Inferior parietal cortex (tissue), 1 donor: ENCODE data around the gene RXFP4.
"Not testable (repeated sequence)": the region's sequence is repeated elsewhere in the genome, so short reads cannot be mapped to it uniquely, and the experiment has no call there.

ENCODE experiments used
- DNase-seq: peaks from one replicate; pipeline ENCODE4 v3.0.0-alpha.2; 2016; ENCODE audit errors: extremely low spot score

RXFP4 gene

GRCh38 chr1:155930725-155931124 is 10.7 kb upstream of the RXFP4 start:
- not testable (repeated sequence) for DNase-seq

- no peak for DNase-seq
These were observed 10.0 kb upstream of the RXFP4 start for GRCh38 chr1:155931332-155932038.

- DNase-seq: no peak
These were observed 9.4 kb upstream of the RXFP4 start for GRCh38 chr1:155932081-155932480.

DNA sequence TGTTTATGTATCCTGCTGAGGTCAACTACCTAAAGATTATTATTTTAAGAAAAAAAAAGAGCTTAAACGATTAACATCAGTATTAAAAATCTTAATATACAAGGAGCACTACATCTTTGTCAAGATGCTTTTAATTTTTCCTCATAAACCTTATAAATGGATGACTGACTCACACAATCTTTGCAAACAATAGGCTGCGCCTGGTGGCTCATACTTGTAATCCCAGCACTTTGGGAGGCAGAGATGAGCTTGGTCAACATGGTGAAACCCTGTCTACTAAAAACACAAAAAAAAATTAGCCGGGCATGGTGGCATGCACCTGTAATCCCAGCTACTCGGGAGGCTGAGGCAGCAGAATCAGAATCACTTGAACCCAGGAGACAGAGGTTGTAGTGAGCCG is 9.0 kb upstream of the RXFP4 start:
- DNase-seq: no peak

GRCh38 chr1:155933591-155934096 is 7.8 kb upstream of the RXFP4 start:
- DNase-seq: no peak

- DNase-seq: peak; percentile 100
These were observed 7.1 kb upstream of the RXFP4 start, which contains the start of gene KHDC4 for GRCh38 chr1:155934097-155934935. TSS of gene KHDC4 (minus strand) at chr1:155934413. CDS start at chr1:155934373, 40 bp downstream.

DNA sequence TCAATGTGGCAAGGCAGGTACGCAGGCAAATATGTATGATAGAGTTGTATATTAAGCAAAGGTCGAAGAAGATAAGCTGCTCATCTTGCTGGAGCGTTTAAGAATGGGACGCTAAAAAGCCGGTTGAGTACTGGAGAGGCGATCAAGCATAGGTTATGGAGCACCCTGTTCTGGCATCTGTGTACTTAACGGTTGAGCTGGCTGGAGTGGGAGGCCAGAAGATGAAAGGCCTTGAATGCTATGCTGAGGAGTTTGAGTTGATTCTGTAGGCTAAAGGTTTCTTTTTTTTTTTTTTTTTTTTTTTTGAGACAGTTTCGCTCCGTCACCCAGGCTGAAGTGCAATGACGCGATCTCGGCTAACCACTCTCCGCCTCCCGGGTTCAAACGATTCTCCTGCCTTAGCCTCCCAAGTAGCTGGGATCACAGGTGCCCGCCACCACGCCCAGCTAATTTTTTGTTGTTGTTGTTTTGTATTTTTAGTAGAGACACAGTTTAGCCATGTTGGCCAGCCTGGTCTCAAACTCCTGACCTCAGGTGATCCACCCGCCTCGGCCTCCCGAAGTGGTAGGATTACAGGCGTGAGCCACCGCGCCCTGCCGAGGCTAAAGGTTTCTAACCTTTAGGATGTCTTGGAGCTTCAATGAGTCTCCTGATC is 6.4 kb upstream of the RXFP4 start:
- DNase-seq: no peak

DNA sequence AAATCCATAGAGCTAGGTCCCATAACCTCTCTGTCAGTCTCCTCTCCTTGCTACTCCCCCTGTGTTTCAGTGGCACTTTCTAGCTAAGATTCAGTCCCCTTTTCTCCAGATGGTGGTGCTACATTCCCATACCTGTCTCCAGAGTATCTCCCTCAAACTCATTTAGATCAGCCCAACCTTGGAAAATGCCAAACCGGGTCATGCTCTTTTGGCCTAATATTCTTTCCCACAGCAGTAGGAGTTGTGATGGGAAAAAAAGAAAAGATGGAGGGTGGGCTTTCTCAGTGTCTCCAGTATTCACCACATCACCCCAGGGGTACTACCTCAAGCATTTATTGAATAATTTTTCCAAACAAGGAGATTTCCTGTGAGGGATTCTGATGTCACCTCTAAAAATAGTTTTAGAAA is 3.2 kb upstream of the RXFP4 start:
- DNase-seq: peak; percentile 81

DNA sequence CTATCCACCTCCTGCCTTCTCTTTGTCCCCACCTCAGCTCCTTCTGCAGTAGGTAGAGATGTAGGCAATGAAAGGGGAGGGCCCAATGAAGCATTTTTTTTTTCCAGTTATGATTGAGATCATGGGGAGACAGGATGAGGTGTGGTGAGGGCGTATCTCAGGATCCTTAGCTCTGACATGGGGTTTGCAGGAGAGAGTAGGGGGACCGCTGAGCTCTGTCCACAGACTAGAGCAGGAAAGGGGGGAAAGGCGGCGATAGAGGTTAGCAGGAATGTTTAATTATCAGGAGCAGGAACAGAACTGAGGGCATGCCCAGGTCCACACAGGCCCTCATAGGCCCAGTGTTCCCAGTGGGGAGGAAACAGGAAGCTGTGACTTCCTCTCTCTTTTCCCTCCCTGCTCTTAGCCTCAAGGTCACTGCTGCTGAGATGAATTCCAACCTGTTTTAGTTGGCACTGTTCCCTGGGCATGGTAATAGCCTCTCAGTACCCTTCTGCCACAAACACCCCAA is 901 bp upstream of the RXFP4 start:
- DNase-seq: no peak

GRCh38 chr1:155941845-155942531 is 550 bp downstream of the RXFP4 start:
- no peak for DNase-seq

GRCh38 chr1:155942578-155943141 is 1.2 kb downstream of the RXFP4 start:
- no peak for DNase-seq

DNA sequence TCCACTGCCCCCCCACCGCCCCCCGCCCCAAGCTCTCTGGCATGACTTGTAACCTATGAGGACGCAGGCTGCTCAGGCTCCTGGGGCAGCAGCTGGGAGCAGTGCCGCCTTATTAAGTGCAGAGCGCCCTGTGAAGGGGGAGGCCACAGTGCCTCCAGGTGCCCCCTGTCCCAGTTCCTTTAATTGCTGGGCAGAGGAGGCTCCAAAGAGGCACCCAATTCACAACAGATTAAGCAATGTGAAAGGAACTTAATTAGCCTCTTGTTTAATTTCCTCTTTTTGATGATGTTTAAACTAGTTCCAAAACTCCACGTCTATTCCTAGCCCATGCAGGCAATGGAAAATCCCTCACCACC is 3.0 kb downstream of the RXFP4 start:
- DNase-seq: no peak

GRCh38 chr1:155946633-155947219 is 5.3 kb downstream of the RXFP4 start:
- DNase-seq: no peak

GRCh38 chr1:155947292-155947691 is 5.9 kb downstream of the RXFP4 start:
- DNase-seq: no peak

DNA sequence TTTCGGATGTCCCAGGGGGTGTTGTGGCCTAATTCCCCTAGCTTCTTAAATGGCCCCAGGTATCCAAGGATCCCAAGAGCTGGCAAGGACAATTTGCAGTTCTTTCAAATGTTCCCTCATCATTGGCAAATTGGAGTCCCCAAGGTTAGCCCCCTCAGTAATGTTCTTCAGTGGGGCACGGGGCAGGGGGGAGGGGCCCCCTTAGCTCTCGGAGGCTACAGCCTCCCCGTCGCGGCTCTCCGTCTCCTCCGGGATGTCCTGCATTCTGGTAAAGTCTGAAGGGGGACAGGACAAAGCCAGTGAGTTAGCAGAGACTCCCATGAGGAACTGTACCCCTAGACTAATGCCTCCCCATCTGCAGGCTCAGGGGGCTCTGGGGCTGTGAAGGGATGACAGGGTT is 6.3 kb downstream of the RXFP4 start:
- no peak for DNase-seq

DNA sequence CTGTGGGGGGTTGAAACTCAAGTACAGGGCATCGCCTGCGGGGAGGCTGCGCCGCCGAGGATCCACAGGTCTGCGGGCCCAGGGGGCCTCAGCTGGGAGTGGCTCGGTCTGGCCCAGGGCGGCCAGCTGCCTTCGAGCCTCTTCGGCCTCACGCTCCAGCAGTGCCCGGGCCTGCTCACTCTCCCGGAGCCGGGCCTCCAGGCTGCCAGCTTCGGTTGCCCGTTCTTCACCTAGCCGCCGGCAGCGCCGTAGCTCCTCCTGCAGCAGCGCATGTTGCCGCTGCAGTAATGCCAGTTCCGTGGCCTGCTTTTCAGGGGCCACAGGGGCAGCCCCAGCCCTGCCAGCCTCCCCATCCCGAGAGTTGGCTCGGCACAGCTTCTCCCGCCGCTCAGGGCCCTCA is 9.4 kb downstream of the RXFP4 start:
- DNase-seq: no peak

- no peak for DNase-seq
These were observed 10.5 kb downstream of the RXFP4 start for GRCh38 chr1:155951753-155952504.

GRCh38 chr1:155952505-155952890 is 11.1 kb downstream of the RXFP4 start:
- DNase-seq: no peak

DNA sequence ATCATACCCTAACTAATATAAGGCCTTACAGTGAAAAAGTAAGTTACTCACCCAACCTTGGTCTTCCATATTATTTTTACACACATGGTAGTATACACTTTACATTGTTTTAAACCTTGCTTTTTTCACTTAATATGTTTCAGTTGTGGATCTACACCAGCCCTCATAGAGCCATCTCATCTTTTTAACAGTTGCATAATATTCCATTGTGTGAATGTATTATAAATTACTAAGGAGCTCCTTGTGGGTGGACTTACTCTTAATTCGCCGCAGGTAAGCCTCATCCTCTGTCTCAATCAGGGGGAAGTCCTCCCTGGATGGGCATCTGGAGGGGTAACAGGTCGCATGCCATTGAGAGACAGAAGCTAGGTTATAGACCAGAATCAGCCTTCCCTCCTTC is 13.2 kb downstream of the RXFP4 start:
- no peak for DNase-seq

- no peak for DNase-seq
These were observed 16.0 kb downstream of the RXFP4 start for GRCh38 chr1:155957411-155957915.
